ENCODE results near the gene DDX47.

The DDX47 gene

GRCh38 chr12:12877153-12877768 is 64.1 kb downstream of the DDX47 start:
- DNase-seq: no peak

GRCh38 chr12:12877781-12878455 is 64.8 kb downstream of the DDX47 start:
- DNase-seq: no peak

Measured in NCI-H1930 (cell line).